ENCODE results near the gene PGLYRP2. TPM values are rescaled to one million over a fixed set of nuclear protein-coding genes. Genes with fewer than 3 reads are reported as not detected.
A peak's percentile ranks its signal among the peaks of the same experiment; 100 is the strongest.

Gene PGLYRP2
- total and polyA plus RNA-seq, 2 of the 13 experiments (the other 11 are each of a cell fraction or from before 2014, with no cell fraction given), result 0.04 to 1.0 TPM

GRCh38 chr19:15432018-15432494 lies 47.2 kb downstream of the PGLYRP2 start (continued):
- TF ChIP-seq ZNF513 (CRISPR knock-in tag; conservative IDR thresholded peaks at IDR 0.05) (no peak), ATAD3A (CRISPR knock-in tag; IDR thresholded peaks at IDR 0.05) (no peak), BRD4 (CRISPR knock-in tag; IDR thresholded peaks at IDR 0.05) (no peak), ASH2L (IDR thresholded peaks at IDR 0.05; ENCODE audit: insufficient read length, low read depth, low read length) (peak; percentile 3), ZSCAN12 (CRISPR knock-in tag; IDR thresholded peaks at IDR 0.05) (no peak), ZNF225 (CRISPR knock-in tag; IDR thresholded peaks at IDR 0.05) (peak; percentile 31; the same call in 1 of the 2 replicates), NFE2L2 (IDR thresholded peaks at IDR 0.05; ENCODE audit: low read length) (no peak), EHMT2 (IDR thresholded peaks at IDR 0.05; ENCODE audit: borderline replicate concordance, low read depth, low read length) (no peak), ZNF800 (CRISPR knock-in tag; IDR thresholded peaks at IDR 0.05) (no peak), SAP130 (CRISPR knock-in tag; IDR thresholded peaks at IDR 0.05; ENCODE audit: low read depth) (peak; percentile 29; the same call in 1 of the 2 replicates), ATRX (CRISPR knock-in tag; IDR thresholded peaks at IDR 0.05; ENCODE audit: borderline replicate concordance) (no peak), NBN (conservative IDR thresholded peaks at IDR 0.05) (no peak), CAMTA2 (CRISPR knock-in tag; IDR thresholded peaks at IDR 0.05; ENCODE audit: borderline replicate concordance) (no peak), KAT8 (CRISPR knock-in tag; IDR thresholded peaks at IDR 0.05) (no peak), ZFP36L2 (CRISPR knock-in tag; IDR thresholded peaks at IDR 0.05) (no peak), ARID2 (CRISPR knock-in tag; IDR thresholded peaks at IDR 0.05; ENCODE audit: borderline replicate concordance) (no peak), ZNF782 (CRISPR knock-in tag; IDR thresholded peaks at IDR 0.05; ENCODE audit: borderline replicate concordance) (no peak), KLF13 (CRISPR knock-in tag; IDR thresholded peaks at IDR 0.05) (no peak)
- TF ChIP-seq, protein P1, sequence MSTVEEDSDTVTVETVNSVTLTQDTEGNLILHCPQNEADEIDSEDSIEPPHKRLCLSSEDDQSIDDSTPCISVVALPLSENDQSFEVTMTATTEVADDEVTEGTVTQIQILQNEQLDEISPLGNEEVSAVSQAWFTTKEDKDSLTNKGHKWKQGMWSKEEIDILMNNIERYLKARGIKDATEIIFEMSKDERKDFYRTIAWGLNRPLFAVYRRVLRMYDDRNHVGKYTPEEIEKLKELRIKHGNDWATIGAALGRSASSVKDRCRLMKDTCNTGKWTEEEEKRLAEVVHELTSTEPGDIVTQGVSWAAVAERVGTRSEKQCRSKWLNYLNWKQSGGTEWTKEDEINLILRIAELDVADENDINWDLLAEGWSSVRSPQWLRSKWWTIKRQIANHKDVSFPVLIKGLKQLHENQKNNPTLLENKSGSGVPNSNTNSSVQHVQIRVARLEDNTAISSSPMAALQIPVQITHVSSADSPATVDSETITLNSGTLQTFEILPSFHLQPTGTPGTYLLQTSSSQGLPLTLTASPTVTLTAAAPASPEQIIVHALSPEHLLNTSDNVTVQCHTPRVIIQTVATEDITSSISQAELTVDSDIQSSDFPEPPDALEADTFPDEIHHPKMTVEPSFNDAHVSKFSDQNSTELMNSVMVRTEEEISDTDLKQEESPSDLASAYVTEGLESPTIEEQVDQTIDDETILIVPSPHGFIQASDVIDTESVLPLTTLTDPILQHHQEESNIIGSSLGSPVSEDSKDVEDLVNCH (CRISPR knock-in tag; IDR thresholded peaks at IDR 0.05), result no peak
- TF ChIP-seq, protein P2, sequence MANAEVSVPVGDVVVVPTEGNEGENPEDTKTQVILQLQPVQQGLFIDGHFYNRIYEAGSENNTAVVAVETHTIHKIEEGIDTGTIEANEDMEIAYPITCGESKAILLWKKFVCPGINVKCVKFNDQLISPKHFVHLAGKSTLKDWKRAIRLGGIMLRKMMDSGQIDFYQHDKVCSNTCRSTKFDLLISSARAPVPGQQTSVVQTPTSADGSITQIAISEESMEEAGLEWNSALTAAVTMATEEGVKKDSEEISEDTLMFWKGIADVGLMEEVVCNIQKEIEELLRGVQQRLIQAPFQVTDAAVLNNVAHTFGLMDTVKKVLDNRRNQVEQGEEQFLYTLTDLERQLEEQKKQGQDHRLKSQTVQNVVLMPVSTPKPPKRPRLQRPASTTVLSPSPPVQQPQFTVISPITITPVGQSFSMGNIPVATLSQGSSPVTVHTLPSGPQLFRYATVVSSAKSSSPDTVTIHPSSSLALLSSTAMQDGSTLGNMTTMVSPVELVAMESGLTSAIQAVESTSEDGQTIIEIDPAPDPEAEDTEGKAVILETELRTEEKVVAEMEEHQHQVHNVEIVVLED (CRISPR knock-in tag; IDR thresholded peaks at IDR 0.05; ENCODE audit: borderline replicate concordance), result no peak
- TF ChIP-seq, protein P3, sequence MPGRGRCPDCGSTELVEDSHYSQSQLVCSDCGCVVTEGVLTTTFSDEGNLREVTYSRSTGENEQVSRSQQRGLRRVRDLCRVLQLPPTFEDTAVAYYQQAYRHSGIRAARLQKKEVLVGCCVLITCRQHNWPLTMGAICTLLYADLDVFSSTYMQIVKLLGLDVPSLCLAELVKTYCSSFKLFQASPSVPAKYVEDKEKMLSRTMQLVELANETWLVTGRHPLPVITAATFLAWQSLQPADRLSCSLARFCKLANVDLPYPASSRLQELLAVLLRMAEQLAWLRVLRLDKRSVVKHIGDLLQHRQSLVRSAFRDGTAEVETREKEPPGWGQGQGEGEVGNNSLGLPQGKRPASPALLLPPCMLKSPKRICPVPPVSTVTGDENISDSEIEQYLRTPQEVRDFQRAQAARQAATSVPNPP (CRISPR knock-in tag; IDR thresholded peaks at IDR 0.05), result no peak
- TF ChIP-seq, protein P4, sequence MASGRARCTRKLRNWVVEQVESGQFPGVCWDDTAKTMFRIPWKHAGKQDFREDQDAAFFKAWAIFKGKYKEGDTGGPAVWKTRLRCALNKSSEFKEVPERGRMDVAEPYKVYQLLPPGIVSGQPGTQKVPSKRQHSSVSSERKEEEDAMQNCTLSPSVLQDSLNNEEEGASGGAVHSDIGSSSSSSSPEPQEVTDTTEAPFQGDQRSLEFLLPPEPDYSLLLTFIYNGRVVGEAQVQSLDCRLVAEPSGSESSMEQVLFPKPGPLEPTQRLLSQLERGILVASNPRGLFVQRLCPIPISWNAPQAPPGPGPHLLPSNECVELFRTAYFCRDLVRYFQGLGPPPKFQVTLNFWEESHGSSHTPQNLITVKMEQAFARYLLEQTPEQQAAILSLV (CRISPR knock-in tag; IDR thresholded peaks at IDR 0.05; ENCODE audit: borderline replicate concordance), result no peak; the same call in 1 of the 2 replicates
